GM21619 (cell line): ENCODE data around the gene CCDC57.

Source experiments
- ATAC-seq: cut with Tn5 transposase; IDR thresholded peaks from one replicate; pipeline ENCODE4 v1.9.1; 2021; ENCODE audit not compliant: unreplicated experiment

The CCDC57 gene

DNA sequence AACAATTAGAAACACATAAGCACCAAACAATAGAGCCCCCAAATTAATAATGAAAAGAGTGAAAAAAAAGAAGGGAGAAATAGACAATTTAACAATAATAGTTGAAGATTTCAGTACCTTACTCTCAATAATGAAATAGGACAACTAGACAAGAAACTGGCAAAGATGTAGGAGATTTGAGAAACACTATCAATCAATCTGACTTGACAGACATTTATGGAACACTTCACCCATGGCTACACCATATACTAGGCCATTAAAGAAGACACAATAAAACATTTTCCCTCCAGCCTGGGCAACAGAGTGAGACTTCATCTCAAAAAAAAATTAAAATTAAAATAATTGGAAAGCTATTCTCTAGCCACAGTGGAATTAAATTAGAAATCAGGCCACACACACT lies 142.0 kb downstream of the CCDC57 start:
- no peak for ATAC-seq

DNA sequence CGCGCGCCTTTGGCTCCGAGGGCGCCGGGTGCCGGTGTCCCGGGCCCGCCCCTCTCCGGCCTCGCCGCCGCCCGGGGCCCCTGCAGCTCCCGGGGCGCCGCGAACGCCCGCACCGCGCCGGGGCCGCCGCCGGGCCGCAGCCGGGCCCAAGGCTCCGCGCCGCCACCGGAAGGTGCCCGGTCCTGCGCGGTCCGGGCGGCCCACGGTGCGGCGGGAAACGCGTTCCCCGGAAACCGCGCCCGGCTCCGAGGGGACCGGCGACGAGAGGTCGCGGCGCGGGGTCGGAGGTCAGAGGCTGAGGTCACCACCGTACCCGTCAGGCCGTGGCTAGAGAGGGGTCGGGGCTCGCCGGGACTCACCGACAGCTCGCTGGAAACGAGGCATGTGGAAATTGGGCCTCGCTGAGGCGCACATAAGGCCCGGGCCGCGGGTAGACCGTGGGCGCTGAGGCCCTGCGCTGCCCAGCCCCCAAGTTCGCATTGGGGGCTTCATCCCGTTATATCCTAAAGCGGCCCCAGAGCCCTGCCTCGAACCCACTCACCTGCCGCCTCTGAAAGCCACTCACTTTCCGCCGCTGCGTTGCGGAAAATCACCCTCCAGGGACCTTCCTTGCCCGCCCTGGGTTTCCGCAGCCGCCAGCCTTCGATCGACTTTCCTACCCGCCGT lies 146.9 kb downstream of the CCDC57 start, which contains the start of gene DUS1L:
Gene DUS1L, minus strand, starts transcription at position 167 of the 666 bp plus-strand sequence. CDS start 745 bp downstream, outside the sequence.
- ATAC-seq = peak; percentile 47

DNA sequence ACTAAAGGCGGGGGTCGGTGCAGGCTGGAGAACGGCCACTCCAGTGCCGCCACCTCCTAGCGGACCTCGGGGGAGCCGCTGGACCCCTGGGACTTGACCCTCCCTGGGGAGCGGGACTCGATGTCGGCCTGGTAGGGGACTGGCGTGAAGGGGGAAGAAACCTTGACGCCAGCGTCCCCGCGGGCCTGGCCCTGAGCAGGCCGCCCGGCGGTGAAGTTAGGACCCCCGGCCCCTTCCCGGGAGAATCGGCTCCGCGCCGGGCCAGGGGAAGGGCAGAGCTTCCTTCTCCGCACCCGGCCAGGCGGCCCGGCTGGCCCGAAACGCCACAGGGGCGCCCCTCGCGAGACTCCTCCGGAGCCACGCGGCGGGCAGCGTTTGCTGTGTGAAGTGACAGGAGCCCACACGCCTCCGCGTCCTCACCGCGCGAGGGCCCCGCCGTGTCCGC lies 147.4 kb downstream of the CCDC57 start:
- ATAC-seq = peak; percentile 27

DNA sequence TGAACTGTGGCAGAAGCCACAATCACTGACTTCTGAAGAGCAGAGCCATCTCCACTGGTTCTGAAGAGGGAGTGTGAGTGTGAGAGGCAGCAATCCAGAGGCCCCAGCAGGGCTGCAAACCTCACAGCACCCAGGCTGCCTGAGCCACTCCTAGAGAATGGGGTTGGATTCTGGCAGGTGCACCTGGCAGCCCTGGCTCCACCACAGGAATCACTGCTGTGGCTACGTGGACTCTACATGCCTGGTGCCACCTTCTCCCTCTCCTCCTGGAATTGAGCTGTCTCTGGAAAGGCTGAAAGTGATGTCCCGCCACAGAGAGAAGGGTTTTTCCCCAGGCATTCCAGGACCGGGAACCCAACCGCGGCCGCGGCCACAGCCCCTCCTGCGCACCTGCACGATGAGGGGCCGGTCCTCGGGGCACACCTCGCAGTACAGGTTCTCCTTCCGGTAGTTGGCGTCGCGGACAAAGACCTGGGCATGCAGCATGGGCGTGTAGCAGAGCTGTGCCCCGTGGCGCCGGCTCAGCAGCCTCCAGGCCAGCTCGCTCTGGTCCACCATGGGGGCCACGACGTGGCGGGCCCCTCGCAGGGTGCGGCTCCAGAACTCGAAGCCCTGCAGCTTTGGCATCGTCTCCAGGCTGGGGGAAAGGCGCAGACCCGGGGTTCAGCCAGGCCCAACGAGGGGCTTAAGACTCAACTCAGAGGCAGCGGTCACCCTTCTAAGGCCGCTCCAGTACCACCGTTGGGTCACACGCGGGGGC lies 148.0 kb downstream of the CCDC57 start:
- no peak for ATAC-seq

DNA sequence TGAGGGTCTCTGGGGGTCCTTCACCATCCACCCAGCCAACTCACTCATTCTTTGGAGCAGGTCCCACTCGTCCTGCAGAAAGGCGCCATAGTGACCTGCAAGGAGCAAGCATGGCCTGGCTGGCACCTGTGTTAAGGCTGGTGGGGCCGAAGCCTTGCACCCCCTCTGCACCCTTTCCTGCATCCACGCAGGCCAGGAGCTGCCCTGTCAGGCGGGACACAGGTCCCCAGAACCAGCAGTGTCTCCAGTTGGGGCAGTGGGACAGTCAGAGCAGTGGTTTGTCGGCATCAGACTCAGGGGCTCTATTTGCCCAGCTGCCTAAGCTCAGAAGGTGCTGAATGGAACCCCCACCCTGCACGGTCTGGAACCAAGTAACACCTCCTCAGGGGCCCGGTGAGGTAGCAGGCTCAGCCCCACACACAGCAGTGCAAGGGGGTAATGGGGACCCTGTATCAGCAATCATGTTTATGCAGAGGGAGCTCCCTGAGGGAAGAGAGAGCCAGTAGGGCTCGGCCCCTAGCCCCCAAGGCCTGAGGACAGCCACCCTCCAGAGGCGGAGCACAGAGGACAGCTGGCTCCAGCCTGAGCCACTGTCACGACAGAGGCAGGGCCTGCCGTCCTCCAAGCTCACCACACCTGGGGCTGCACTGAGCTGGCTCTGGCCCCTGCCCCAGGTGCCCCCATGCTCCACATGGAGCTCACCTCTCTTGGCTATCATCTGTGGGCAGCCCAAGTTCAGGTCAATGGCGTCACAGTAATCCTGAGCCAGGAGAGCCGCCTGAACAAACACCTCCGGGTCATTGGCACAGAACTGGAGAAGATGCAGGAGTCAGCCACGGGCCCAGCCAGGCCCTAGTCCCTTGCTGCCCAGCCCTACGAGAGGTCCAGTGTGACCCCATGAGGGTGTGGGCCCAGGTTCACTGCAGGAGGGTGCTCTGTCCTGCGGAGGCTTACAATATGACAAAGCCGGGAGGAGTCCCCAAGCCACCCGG lies 148.9 kb downstream of the CCDC57 start:
- no peak for ATAC-seq

DNA sequence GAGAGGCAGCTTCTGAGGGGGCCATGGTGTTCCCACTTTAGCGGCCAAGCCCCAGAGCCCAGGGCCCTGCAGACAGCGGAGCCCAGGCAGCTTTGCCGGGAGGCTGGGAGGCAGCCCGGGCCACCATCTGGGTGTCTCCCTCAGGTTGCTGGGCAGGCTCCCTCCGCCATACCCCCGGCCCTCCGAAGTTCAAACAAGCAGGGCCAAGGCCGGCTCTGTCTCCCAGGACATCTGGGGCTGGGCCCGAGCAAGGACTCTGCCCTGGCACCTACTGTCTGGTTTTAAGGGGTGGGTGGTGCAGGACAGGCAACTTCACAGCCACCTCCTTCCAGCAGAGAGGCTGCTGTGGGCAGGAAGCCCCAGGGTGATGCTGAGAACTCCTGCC lies 149.7 kb downstream of the CCDC57 start:
- no peak for ATAC-seq

DNA sequence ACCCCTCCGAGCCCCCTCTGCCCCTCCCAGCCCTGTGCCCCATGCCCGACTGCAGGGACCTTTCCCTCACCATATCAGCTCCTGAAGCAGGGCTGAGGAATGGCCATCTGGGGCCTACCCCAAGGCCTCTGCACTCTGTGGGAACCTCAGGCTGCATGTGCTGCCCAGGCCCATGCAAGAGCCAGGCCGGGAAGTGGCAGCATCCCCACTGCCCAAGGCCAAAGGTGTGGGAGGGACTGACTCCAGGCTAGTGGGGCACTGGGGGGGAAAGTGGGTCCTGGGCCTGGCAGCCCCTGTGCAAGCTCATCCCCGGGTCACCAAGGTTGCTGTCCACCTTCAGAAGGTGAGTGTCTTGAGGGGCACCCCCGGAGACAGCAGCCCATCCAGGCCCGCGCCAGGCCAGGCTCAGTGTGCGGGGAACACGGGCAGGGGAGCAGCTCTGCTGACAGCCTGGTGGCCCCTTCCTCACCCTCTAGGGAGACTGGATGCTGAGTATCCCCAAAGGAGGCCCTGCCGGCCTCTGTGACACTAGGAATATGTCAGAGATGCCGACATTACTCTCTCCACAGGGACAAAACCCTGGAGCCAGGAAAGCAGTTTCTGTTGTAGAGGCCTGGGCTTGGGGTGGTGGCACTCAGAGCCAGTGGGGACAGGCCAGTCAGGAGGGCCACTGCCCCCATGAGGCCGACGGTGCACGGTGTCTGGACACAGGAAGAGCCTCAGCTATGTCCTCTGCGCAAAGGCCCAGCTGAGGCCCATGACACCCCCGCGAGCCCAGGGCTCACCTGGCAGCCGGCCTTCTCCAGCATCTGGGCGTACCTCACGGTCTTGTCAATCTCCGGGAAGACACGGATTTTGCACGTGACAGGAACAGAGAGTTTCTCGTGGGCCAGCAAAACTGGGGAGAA lies 150.3 kb downstream of the CCDC57 start:
- ATAC-seq = no peak

DNA sequence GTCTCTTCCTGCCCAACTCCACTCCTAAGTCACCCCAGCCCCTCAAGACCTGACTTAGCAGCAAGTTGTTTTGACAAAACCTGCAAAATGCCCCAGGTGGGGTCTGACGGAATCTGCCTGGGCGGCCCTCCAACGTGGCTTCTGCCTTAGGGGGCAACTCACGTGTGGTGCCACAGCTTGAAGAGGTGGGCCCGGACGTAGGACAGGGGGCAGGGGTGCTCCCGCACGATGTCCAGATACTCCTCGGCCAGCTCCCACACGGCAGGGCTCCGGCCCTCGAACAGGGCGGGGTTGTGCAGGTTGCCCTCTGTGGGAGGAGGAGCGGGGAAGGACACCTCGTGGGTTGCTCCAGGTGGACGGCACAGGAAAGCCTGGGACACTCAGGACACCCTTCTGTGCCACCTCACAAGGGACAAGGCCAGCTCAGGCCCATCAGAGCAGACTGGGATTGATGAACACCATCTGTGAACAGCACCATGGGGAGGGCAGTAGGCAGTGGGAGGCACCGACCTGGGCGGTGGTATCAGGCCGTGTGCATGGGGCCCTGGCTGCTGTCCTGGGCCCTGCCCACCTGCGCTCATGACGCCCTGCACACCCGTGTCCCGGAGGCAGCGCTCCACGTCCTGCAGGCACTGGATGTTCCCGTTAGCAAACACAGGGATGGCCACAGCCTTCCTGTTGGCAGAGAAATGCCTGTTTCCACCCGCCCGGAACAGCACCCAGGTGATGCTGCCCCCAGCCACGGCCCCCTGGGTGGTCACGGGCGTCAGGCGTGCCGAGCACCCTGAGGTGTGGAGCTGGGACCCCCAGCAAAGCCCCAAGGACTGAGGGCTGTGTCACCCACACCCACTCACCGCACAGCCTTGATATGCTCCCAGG lies 151.4 kb downstream of the CCDC57 start:
- no peak for ATAC-seq

DNA sequence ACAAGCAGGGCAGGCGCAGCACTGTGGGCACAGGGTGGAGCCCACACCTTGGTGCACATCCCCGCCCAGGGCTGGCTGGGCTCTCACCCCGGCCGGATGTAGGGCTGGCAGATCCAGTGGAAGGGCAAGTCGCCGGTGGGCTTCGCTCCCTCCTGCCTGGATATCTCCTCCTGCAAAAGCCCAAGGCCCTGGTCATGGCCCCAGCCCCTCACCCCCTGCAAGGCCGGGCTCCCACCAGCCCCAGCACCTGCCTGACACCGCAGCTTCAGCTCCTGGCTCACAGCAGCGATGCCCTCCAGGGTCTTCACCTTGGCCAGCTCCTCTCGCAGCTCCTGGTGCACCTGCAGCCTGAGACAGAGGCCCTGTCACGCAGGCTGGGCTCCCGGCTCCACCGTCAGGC lies 152.0 kb downstream of the CCDC57 start:
- ATAC-seq = no peak

DNA sequence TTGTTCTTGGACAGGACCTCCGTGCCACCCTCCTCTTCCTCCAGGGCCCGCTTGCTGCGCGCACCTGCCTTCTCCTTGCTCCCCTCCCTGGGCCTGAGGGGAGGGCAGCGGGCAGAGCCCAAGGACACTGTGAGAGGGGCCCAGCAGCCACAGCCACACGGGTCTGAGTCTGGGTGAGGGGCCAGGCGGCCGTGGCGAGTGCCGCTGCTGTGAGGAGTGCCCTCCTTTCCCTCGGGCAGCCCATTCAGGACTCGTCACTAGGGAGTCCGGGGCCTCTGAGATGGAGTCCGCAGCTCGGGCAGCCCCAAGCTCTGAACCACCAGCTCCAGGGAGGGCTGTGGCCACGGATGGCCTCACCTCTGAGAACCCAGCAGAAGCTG lies 152.7 kb downstream of the CCDC57 start:
- ATAC-seq = no peak

DNA sequence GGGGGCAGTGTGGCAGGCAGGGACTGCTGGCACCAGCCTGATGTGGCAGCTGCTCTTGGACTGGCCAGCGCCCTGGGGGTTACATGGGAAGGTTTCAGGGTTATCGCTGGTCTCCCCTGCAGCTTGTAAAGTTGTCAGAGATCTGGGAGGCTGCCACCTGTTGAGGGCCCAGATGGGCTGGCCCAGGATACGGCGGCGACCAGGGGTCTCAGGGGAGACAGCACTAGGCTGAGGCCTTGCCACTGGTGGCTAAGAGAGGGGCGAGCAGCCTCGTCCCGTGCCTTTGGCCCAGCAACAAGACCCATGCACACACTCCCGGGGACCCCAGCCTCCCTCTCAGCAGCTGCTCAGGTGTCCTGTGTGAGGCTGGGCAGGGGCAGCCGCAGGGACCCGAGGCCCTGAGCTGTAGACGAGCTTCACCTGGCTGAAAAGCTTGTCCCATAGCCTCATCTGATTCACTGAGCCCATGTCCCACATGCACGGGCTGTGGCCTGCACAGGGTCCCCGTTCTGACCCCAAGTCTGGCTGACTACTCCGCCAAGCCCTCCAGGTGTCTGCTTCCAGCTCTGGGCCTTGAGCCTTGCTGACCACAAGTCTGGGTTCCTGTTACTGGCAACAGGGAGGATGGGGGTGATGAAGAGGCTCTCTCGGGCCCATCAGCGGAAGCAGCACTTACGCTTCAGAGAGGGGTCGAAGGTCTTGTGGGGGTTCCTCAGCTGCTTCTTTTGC lies 153.2 kb downstream of the CCDC57 start:
- ATAC-seq = no peak

DNA sequence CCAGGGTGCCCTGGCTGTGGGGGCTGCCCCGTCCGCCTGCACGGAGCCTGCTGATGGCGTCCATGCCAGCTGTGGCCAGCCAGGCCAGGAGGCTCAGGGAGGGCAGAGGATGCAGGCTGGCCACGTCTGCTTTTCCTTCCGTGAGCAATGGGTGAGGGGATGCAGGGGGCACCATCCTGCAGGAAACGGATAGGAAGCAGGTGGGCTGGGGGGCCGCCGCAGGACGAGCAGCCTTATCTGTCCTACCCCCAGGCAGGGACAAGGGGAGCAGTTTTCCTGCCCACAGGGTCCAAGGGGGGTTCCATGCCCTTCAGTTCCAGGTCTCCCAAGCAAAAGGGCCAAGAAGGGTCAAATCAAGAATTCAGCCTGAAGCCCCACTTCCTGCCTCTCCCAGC lies 153.8 kb downstream of the CCDC57 start:
- ATAC-seq = no peak

DNA sequence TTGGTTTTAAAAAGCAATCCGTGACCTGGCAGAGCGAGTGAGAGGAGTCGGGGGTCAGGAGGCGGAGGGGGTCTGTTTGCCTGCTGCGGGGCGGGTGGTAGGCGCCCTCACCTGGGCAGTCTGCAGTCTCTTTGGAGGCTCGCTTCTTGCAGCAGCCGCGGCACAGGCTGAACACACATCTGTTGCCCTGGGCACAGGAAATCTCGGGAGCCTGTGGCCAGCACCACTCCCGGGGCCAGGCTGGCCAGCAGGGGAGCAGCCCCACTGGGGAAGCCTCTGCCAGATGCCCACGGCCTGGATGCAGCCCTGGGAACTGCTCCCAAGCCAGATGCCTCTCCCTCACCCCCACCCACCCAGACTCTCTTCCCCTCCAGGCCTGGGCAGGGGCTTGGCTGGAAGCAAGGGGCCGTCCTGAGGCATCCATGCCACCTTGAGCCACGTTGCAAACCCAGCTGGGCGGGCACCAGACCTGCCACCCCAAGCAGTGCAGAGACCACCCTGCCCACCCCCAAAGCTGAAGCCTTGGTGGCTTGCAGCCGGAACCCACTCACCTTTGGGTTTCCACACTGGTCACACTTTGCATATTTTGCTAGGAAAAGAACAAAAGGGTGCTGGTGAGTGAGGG lies 154.3 kb downstream of the CCDC57 start:
- ATAC-seq = no peak

DNA sequence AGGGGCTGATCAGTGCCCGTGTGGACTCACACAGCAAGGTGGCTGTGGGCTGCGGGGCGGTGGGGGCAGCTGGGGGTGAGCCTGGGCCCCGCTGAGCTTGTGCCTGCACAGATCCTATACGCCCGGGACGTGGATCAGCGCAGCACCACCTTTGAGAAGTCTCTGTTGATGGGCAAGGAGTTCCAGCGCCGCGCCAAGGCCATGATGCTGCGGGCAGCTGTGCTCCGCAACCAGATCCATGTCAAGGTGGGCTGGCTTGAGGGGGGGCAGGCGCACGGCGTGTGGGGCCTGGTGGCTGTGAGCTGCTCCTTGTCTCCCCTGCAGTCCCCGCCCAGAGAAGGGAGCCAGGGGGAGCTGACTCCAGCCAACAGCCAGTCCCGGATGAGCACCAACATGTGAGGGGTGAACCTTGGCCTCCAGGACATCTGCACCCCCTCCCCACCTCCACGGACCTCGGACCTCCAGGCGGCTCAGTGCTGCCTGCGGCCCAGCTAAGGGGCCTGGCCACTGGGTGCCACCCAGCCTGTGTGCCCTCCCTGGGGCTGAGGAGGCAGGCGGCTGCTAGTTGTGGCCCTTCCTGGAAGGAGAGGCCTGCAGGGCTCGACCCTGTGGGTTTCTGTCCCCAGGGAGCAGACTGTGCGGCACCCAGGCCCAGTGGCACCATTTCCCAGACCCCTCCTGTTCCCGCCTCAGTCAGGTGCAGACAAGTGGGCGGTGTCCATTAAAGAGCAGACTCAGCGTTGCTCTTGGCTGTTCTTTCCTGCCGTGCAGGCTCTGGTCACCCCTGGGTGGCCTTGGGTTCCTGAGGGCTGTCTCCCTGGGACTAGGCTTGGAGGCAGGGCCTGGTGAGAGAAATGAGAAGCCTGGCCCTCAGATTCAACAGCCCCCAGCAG lies 155.7 kb downstream of the CCDC57 start:
- ATAC-seq = no peak

DNA sequence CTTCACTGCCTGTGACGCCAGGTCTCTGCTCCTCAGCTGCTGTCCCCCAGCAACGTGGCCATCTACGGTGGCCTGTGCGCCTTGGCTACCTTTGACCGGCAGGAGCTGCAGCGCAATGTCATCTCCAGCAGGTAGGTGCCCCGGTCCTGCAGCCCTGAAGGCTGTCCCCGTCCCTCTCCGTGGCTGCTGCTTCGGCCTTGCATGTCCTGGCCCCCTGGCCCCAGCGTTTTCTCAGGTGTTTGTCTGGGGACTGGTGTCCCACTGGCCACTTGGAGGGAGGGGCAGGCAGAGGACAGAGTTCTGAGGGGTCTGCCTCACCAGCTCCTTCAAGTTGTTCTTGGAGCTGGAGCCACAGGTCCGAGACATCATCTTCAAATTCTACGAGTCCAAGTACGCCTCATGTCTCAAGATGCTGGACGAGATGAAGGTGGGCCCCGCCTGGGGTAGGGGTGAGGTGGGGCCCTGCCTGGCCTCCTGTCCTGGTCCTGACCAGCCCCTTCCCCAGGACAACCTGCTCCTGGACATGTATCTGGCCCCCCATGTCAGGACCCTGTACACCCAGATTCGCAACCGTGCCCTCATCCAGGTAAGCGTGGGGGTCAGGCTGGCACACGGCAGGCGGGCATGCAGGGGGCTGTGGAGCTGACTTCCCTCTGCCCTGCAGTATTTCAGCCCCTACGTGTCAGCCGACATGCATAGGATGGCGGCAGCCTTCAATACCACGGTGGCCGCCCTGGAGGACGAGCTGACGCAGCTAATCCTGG lies 156.5 kb downstream of the CCDC57 start:
- no peak for ATAC-seq
